Pancreas (tissue), 10 donors: Measurements from ENCODE around the gene TCF4. TPM values are rescaled to one million over a fixed set of nuclear protein-coding genes. Genes with fewer than 3 reads are reported as not detected.

Source experiments
- ATAC-seq, 4 donors: fragments of 200-7000 bp; cut with Tn5 transposase; one replicate each; pipeline versions ENCODE4 v1.8.0 to v1.9.1; 2020; ENCODE audit warnings: mild to moderate bottlenecking in 4 of 4, moderate library complexity in 4 of 4
- DNase-seq, 6 donors: peaks; one replicate each; pipeline ENCODE4 v3.0.0-alpha.2; 2020
- FAIRE-seq: peaks from 2 replicates; lab custom pipeline; 2012; peaks lifted over from hg19 to GRCh38; lab: Jason Lieb, UNC
- H3K27ac ChIP-seq, 4 donors: fragments of 200-600 bp; sonication (generic); 1 replicate in 3 of 4; 2 replicates in 1 of 4; pipeline versions ENCODE4 v1.5.0 to v1.8.0; 2020
- H3K27me3 ChIP-seq, 4 donors: fragments of 200-600 bp; one replicate each; pipeline ENCODE4 v1.8.0; 2021
- H3K36me3 ChIP-seq, 3 donors: fragments of 200-600 bp; sonication (generic) in 1 of 3; one replicate each; pipeline versions ENCODE4 v1.5.0 to v1.8.0; 2020 to 2021
- H3K4me1 ChIP-seq, 3 donors: fragments of 200-600 bp; one replicate each; pipeline ENCODE4 v1.8.0; 2021
- H3K4me3 ChIP-seq, 4 donors: fragments of 200-600 bp; sonication (generic) in 2 of 4; one replicate each; pipeline versions ENCODE4 v1.5.0 to v1.8.0; 2020 to 2021
- H3K9me3 ChIP-seq, 4 donors: fragments of 200-600 bp; one replicate each; pipeline ENCODE4 v1.8.0; 2021
- WGBS, 2 donors: extraction: QIAGEN DNeasy Blood & Tissue Kit; methylation state at CpG; one replicate each; pipeline ENCODE4 v1.1.7; 2013; 5-methylcytosine and 5-hydroxymethylcytosine counted together
- intact Hi-C, 3 donors: fragments of 100-400 bp; cut with DNase I; formaldehyde crosslinking; loops; one replicate each; pipeline versions ENCODE4 v1.11.1 to v1.14.2; 2022
- polyA plus RNA-seq, 2 donors: library from polyadenylated mRNA; stranded (reverse); fragments of 200-250 nt; gene quantifications; one replicate each; pipeline ENCODE4 v1.2.3, GENCODE V29; 2013
- total RNA-seq, 6 donors: library from RNA; stranded (reverse); fragmentation: NEBNext Ultra II Directional in 4 of 6; extraction: Animal tissue kit (Norgen Biotek cat#: 25700) in 4 of 6; gene quantifications; one replicate each; pipeline versions ENCODE4 v1.2.1 to v1.2.4, GENCODE V29; 2021 to 2023
- TF ChIP-seq, protein P1 (sequence below), 4 donors: fragments of 200-600 bp; sonication (generic) in 3 of 4; IDR thresholded peaks; one replicate each; pipeline versions ENCODE4 v1.5.0 to v1.8.0; 2021; ENCODE audit warnings: antibody characterized with exemption in 4 of 4
- donor health status: healthy with polysubstance abuse.
- donor health status: DM: no; HTN: no; CAD: no; lungs with moderate emphysema.
- donor health status: DM: no; HTN: no; CAD: no.
- donor health status: control.
- donor health status: control.
- donor health status: Bipolar disorder and iron deficiency.
- donor health status: DM: yes; HTN: yes; CAD: no.
- donor health status: DM: no; HTN: no; CAD: no.
- donor health status: DM: no; HTN: no; CAD: no.
- donor health status: DM: yes; HTN: yes; CAD: no.

TCF4 gene
- total and polyA plus RNA-seq, 8 donors = 4.4 to 27.9 (median 10.5) TPM

DNA sequence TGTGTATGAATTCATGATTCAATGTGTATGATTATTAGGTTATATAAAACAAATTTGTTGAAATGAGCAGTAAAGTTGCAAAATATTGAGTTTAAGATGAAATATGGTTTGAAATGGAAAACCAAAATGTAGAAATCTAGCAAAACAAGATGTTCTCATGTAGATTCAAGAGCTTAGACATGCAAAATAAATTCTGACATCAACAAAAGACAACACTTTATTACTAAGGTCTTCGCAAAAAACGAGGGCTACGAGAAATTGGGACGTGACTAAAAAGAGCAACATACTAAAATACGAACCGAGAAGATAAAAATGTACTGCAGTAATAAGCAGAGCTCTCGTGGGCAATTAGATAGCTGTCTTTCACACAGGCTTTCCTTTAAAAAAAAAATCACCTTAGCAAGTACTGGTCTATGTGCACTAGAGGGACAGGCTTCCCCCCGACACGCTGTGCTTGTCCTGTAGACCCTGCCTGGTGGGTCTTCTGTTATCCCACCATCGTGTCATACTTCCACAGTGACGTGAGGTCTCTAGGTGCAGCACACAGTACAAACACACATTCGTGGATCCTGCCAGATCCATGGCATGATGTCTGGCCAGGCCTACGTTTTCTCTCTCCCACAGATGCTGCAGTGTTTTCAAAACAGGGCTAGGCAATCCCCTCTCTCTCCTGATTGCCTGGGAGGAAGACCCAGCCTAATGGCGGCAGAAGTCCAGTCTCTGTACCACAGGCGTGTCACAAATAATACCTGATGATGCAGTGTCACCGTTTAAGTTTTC is 240.8 kb downstream of the TCF4 start:
- no peak overlapping the region for H3K4me3 ChIP-seq
- FAIRE-seq = no peak
- no peaks in the 10 kb centered on the region for H3K9me3 ChIP-seq
- ATAC-seq = no peak
- H3K36me3 ChIP-seq = no peaks in the 10 kb centered on the region
- intact Hi-C loops = no loop called here
- no peaks in the 10 kb centered on the region for H3K4me1 ChIP-seq
- WGBS, 2 donors = 88 to 92% methylated on average over 16 of the region's 16 CpGs
- no peak overlapping the region for H3K27ac ChIP-seq
- TF ChIP-seq, protein P1, sequence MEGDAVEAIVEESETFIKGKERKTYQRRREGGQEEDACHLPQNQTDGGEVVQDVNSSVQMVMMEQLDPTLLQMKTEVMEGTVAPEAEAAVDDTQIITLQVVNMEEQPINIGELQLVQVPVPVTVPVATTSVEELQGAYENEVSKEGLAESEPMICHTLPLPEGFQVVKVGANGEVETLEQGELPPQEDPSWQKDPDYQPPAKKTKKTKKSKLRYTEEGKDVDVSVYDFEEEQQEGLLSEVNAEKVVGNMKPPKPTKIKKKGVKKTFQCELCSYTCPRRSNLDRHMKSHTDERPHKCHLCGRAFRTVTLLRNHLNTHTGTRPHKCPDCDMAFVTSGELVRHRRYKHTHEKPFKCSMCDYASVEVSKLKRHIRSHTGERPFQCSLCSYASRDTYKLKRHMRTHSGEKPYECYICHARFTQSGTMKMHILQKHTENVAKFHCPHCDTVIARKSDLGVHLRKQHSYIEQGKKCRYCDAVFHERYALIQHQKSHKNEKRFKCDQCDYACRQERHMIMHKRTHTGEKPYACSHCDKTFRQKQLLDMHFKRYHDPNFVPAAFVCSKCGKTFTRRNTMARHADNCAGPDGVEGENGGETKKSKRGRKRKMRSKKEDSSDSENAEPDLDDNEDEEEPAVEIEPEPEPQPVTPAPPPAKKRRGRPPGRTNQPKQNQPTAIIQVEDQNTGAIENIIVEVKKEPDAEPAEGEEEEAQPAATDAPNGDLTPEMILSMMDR (IDR thresholded peaks at IDR 0.05) = no peak
- no peak for DNase-seq
- H3K27me3 ChIP-seq = no peaks in the 10 kb centered on the region

DNA sequence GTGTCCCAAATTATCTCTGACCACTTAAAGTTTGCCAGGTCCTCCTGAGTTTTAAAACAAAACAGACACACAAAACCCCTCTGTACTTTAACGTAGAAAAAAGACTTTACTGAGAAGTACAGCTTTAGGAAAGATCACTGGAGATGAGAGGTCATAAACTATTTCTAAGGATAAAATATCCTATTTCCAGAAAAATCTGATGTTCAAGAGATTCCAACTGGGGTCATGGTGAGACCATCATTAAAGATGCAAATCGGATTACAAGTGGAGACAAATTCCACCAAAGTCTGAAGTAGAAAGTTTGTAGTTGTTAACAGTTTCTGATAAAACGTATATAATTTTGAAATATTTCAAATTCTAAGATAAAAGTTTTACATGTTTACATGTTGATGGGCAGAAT is 241.6 kb downstream of the TCF4 start:
- no peaks in the 10 kb centered on the region for H3K27me3 ChIP-seq
- no peak overlapping the region for H3K4me3 ChIP-seq
- DNase-seq (no peak), FAIRE-seq (no peak), ATAC-seq (no peak)
- WGBS, 2 donors = 61 to 81% methylated on average over 3 of the region's 3 CpGs
- no peak overlapping the region for H3K27ac ChIP-seq
- intact Hi-C loops = no loop called here
- H3K9me3 ChIP-seq = no peaks in the 10 kb centered on the region
- no peaks in the 10 kb centered on the region for H3K36me3 ChIP-seq
- TF ChIP-seq, protein P1 (IDR thresholded peaks at IDR 0.05) = no peak
- H3K4me1 ChIP-seq = no peaks in the 10 kb centered on the region

DNA sequence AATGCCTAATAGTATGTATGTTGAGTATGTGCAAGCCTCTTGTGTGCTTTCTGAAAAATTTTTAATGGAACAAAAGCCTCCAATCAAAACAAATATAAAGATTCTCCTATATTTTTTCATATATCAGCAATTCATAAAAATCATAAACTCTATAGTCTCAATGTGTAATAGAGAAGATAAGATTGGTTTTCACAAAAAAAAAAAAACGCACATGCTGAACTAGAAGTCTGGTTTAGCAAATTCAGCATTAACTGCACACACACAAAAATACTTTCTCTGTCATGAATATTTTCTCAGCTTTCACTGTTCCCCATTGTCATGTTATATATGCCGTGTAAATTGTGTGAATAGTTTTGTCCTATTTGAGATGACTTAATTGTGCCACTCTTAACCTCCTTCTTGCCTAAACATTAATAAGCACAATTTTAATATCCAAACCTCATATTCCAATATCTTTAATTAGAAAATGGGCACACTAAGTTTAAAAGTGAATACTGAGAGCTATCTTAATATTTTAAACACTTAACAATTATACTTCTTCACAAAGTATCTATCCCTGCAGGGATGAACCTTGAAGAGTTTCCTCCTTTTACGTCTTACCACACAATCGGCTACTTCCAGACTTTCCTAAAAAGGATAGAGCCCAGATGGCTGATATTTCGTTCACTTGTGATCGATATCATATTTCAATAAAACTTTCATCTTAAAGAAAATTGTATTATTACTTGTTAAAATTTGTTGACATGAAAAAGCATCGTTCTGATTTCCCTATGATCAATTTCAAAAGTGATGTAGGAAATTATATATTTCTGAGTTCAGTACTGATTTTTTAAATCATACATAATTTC is 242.7 kb downstream of the TCF4 start:
- no peak for DNase-seq
- no peaks in the 10 kb centered on the region for H3K27me3 ChIP-seq
- TF ChIP-seq, protein P1 (IDR thresholded peaks at IDR 0.05) = no peak
- no peaks in the 10 kb centered on the region for H3K9me3 ChIP-seq
- no peak for FAIRE-seq
- no peak overlapping the region for H3K27ac ChIP-seq
- intact Hi-C loops = no loop called here
- no peaks in the 10 kb centered on the region for H3K36me3 ChIP-seq
- H3K4me1 ChIP-seq = no peaks in the 10 kb centered on the region
- H3K4me3 ChIP-seq = no peak overlapping the region
- 87 to 93% methylated on average over 7 of the region's 7 CpGs for WGBS, 2 donors
- ATAC-seq = no peak

DNA sequence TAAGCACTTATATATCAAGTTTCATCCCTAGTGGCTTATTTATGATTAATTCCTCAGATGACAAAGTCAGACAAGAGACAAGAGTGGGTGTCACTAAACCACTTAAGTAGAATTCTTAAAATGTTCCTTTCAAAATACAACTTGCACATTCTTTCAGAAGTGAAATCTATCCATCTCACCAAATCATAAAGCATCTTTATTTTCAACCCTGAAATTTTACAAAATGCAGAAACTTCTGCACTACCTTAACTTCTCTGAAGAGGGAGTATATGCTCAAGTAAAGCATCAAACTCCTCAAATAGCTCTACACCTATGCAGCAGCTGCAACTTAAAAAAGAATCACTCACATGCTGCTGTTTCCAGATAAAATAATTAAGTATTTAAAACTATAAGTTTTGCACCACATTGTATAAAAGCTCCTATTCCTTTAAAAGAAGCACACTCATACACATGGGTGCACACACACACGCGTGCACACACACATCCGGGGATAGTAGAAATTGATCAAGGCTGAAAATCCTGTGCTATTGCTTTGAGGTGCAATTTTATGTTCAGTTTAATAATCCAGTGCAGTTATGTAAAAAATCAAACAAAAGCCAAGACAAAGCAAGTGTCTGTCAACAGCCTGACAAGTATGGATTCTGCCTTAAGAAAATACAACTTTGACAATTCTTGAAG is 244.5 kb downstream of the TCF4 start:
- WGBS, 2 donors = 91% methylated on average over 3 of the region's 3 CpGs
- intact Hi-C loops = no loop called here
- Histone ChIP-seq H3K36me3 (no peaks in the 10 kb centered on the region), H3K4me3 (no peak overlapping the region), H3K4me1 (no peaks in the 10 kb centered on the region), H3K9me3 (no peaks in the 10 kb centered on the region), H3K27me3 (no peaks in the 10 kb centered on the region), H3K27ac (no peak overlapping the region)
- ATAC-seq (peak in 3 of 4 donors; percentile 45 to 66 (median 55)), DNase-seq (no peak), FAIRE-seq (peak; percentile 83)
- TF ChIP-seq, protein P1 (IDR thresholded peaks at IDR 0.05) = peak in 2 of 4 donors; percentile 25 to 31
